HG02943 (cell line): ENCODE measurements around the gene DNAJC5.
"Not testable (repeated sequence)": the region's sequence is repeated elsewhere in the genome, so short reads cannot be mapped to it uniquely, and the experiment has no call there.

Source experiments
- ATAC-seq: cut with Tn5 transposase; IDR thresholded peaks from one replicate; pipeline ENCODE4 v1.9.1; 2021; ENCODE audit warnings: mild to moderate bottlenecking, low read depth, moderate library complexity; ENCODE audit not compliant: unreplicated experiment

DNAJC5 gene

DNA sequence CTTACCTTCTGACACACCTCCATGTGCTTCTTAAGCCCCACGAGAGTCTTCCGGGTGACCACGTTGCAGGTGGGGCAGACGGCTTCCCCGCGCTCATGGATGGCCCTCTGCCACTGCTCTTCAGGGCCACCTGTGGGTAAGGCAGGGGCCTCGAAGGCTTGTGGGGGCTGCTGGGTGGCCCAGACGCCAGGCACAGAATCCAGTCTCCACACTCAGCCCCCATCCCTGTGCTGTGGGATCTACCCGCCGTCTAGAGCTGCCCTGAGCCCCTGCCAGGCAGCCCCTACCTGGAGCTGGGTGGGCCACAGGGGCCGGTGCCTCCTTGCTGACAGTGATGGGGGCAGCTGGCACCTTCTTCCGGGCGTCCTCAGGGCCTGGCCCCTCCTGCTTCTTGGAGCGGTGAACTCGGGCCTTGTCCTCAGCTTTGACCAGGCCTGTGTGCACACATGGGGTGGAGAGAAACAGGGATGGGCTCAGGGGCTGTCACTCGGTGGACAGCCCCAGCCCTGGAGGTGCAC is 68.9 kb downstream of the DNAJC5 start:
- ATAC-seq: no peak

- ATAC-seq: no peak
These were observed 69.5 kb downstream of the DNAJC5 start for GRCh38 chr20:63964412-63964811.

DNA sequence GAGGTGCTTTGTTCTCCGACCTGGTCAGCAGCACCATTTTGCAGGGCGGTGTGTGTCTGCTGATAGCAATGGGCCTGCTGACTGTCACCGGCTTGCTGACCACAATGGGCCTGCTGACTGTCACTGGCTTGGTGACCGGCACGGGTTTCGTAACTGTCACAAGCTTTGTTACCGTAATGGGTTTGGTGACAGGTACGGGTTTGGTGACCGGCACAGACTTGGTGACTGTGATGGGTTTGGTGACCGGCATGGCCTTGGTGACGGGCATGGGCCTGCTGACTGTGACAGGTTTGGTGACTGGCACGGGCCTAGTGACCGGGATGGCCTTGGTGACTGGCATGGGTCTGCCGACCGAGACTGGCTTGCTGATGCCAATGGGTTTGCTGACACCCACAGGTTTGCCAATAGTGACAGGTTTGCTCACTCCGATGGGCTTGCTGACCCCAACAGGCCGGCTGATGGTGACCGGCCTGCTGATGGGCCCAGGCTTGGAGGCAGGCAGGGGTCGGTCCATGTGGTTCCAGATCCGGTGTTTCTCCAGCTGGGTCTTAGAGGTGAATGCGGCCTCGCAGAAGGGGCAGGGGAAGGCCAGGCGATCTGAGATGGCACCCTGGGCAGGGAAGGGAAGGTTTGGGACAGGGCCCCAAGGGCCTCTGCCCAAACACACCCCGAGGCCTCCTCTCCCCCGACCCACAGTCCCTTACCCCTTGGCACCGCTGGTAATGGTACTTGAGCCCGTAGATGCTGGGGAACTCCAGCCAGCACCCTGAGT is 71.4 kb downstream of the DNAJC5 start:
- no peak for ATAC-seq

- ATAC-seq: no peak
These were observed 72.0 kb downstream of the DNAJC5 start for GRCh38 chr20:63966944-63967322.

GRCh38 chr20:63967330-63968135 is 72.6 kb downstream of the DNAJC5 start:
- no peak for ATAC-seq

DNA sequence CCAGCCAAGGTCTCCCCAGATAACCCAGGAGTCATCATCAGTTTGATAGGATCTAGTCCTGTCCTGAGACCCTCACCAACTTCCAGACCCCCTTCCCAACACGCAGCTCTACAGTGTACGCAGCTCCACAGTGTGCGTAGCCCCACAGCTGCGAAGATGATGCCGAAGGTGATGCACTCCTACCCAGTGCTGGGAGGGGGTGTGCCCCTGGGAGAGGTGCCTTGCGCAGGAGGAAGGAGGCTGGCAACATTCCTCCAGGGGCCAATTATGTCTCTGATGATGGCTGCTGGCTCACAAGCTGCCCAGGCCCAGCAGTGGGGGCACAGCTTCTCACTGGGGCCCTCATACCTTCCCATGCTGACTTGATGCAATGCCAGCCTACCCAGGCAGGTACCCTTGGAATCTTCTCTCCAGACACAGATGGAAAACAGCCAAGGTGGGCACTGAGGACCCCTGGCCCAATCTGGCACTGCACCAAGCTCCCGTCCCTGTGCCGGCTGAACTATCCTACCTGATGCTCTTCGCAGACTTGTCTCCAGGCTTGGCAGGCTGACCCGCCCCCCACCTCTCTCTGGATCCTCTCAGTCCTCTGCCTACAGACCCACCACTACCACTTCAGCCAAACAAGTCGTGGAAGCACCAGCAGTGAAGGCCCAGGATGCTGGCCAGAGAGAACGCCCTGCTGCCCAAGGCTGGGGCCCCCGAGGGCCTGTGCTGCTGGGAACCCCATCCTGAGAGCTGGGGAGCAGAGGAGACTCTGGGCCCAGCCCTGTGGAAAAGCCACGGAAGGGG is 73.4 kb downstream of the DNAJC5 start:
- no peak for ATAC-seq

- no peak for ATAC-seq
These were observed 74.2 kb downstream of the DNAJC5 start for GRCh38 chr20:63968928-63969760.

- ATAC-seq: no peak
These were observed 75.2 kb downstream of the DNAJC5 start, which contains the start of gene ZNF512B for GRCh38 chr20:63969838-63970713. ZNF512B (minus strand) TSS chr20:63969930; CDS start chr20:63967950, 1,980 bp downstream.

- ATAC-seq: no peak
These were observed 75.9 kb downstream of the DNAJC5 start for GRCh38 chr20:63970714-63971431.

GRCh38 chr20:63971960-63972311 is 77.0 kb downstream of the DNAJC5 start:
- ATAC-seq: not testable (repeated sequence)

DNA sequence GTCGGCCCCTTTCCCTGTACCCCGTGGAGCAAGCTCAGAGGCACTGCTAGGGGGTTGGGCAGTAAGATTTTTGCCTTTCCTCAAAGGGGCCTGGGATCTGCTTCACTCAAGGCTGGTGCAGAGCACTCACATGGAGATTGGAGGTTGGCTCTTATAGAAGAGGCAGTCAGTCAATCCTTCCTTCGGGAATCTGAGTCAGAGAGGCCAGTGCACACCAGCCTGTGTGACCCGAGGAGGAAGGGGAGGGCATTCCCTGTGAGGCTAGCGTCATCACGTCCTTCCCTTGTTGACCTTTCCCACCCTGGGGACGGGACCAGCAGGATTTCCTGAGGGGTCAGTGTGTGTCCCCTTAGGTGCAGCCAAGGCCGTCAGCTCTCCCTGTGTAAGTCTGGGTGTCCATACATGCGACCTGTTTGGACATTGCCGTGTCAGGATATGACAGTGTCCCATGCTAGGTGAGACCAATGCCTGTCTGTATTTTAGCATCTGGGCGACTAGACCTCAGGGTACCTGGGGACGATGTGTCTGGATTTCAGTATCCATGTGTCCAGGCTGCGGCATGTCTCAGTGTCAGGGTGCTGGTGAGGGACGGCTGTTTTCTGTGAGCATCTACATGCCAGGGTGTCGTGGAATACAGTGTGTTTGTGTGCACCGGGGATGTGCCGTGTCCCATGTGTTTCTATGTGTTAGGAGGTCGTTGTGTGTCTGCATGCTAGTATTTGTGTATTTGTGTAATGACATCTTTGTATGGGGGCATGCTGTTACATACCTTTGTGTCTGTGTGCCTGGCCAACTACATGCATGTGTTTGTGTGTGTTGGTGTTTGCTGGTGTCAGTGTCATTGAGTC is 77.6 kb downstream of the DNAJC5 start:
- no peak for ATAC-seq

GRCh38 chr20:63973160-63973479 is 78.2 kb downstream of the DNAJC5 start:
- no peak for ATAC-seq

- no peak for ATAC-seq
These were observed 78.9 kb downstream of the DNAJC5 start for GRCh38 chr20:63973636-63974401.

DNA sequence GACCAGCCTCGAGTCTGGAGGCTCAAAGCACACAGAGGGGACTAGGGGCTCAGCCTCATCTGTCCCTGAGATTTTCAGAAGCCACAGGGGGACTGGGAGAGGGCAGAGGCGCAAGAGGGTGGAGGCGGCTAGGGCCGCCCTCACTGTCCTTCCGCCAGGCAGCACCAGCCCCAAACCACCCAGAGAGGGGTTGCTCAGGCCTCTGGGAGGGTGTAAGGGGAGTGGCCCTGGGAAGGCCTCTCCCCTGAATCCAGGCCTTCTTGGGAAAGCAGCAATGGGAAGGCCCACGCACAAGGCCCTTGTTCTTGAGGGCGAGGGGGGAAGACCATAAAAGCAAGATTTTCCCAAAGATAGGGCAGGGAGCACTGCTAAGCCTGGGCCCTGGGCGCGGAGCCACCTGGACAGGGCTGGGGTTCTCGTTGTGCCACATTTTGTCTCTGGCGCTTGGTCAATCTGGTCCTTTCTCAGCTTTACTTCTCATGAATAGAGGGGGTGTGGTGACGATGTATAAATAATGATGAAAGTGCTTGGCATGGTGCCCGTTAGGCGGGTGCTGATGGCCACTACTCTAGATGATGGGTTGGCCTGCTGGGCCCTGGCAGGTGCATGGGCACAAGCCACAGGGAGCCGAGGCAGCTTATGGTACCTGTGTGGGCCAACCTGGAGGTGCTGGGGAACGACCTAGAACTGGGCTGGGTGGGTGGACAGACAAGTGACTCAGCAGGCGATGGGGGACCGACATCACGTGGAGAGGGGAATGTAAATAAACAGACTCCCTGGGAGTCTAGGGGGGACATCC is 79.7 kb downstream of the DNAJC5 start:
- no peak for ATAC-seq

DNA sequence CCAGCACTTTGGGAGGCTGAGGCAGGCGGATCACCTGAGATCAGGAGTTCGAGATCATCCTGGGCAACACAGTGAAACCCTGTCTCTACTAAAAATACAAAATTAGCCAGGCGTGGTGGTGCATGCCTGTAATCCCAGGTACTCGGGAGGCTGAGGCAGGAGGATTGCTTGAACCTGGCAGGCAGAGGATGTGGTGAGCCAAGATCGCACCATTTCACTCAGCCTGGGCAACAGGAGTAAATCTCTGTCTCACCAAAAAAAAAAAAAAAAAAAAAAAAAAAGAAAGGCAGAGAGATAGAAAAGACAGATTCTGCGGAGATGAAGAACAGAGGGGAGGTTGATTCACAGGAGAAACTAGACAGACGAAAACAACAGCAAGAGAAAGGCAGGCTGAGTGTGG is 81.6 kb downstream of the DNAJC5 start:
- not testable (repeated sequence) for ATAC-seq
